ENCODE results near the gene MTNR1B.

DNA sequence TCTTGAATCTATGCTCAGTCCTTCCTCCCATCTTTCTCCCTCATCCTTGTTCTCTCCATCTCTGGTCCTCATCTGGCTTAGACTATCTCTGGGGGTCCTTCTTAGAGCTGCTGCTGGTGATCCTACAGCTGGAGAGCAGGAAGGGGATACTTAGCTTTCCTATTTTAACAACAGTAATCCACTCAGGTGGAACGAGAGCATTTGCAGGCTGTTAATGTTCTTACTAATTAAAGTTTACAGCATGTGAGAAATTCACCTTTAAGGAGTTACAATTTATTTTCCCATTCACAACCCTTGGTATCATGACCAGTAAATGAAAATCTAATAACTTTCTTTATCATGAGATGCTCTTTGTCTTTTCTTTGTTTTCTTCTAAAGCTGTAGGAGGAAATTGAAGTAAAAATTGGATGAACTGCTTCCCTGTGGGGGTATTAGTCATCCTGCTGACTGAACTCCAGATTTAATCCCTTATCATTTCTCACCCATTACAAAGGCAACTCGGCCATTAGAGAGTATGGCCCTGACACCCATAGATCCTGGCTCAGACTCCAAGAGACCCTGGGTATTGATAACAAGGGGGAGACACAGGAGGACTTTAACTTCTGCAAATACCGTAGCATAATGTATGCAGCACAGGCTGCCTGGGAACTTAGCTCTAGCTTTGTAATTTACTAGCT lies 37.6 kb upstream of the MTNR1B start:
- TF ChIP-seq, protein P1, sequence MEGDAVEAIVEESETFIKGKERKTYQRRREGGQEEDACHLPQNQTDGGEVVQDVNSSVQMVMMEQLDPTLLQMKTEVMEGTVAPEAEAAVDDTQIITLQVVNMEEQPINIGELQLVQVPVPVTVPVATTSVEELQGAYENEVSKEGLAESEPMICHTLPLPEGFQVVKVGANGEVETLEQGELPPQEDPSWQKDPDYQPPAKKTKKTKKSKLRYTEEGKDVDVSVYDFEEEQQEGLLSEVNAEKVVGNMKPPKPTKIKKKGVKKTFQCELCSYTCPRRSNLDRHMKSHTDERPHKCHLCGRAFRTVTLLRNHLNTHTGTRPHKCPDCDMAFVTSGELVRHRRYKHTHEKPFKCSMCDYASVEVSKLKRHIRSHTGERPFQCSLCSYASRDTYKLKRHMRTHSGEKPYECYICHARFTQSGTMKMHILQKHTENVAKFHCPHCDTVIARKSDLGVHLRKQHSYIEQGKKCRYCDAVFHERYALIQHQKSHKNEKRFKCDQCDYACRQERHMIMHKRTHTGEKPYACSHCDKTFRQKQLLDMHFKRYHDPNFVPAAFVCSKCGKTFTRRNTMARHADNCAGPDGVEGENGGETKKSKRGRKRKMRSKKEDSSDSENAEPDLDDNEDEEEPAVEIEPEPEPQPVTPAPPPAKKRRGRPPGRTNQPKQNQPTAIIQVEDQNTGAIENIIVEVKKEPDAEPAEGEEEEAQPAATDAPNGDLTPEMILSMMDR (IDR thresholded peaks at IDR 0.05) = no peak
- TF ChIP-seq EP300 (IDR thresholded peaks at IDR 0.05) = no peak

All from ovary (tissue), 3 donors.